Esophagus (tissue), 2 donors: Measurements from ENCODE around the gene PRICKLE1. TPM values are rescaled to one million over a fixed set of nuclear protein-coding genes. Genes with fewer than 3 reads are reported as not detected.

Experiments
- H3K27ac ChIP-seq, 2 donors: one replicate each; pipeline ENCODE4 v1.5.1; 2013; ENCODE audit warnings: low read depth in 2 of 2, mild to moderate bottlenecking in 2 of 2, inconsistent platforms in 1 of 2, low read length in 1 of 2, moderate library complexity in 1 of 2
- H3K27me3 ChIP-seq, 2 donors: one replicate each; pipeline ENCODE4 v1.6.1; 2013; ENCODE audit warnings: low read length in 2 of 2, control low read depth in 1 of 2, mild to moderate bottlenecking in 1 of 2; ENCODE audit not compliant: insufficient read depth in 2 of 2, control insufficient read depth in 1 of 2
- H3K36me3 ChIP-seq, 2 donors: one replicate each; pipeline ENCODE4 v1.6.1; 2013; ENCODE audit warnings: low read length in 1 of 2; ENCODE audit not compliant: control insufficient read depth in 2 of 2, insufficient read depth in 2 of 2
- H3K4me1 ChIP-seq, 2 donors: one replicate each; pipeline ENCODE4 v1.6.1; 2013; ENCODE audit warnings: low read length in 1 of 2; ENCODE audit not compliant: control insufficient read depth in 2 of 2, insufficient read depth in 2 of 2
- H3K4me3 ChIP-seq, 2 donors: one replicate each; pipeline ENCODE4 v1.5.1; 2013; ENCODE audit warnings: low read length in 2 of 2, mild to moderate bottlenecking in 2 of 2, low read depth in 1 of 2, moderate library complexity in 1 of 2
- H3K9me3 ChIP-seq, 2 donors: one replicate each; pipeline ENCODE4 v1.6.1; 2013; ENCODE audit warnings: mild to moderate bottlenecking in 2 of 2, low read depth in 1 of 2, low read length in 1 of 2, moderate library complexity in 1 of 2; ENCODE audit not compliant: control insufficient read depth in 2 of 2, insufficient read depth in 1 of 2
- WGBS, 2 donors: extraction: QIAGEN DNeasy Blood & Tissue Kit; methylation state at CpG; one replicate each; pipeline ENCODE4 v1.1.7; 2013; 5-methylcytosine and 5-hydroxymethylcytosine counted together
- polyA plus RNA-seq, 2 donors: library from polyadenylated mRNA; stranded (reverse); fragments of 200-250 nt; gene quantifications; one replicate each; pipeline ENCODE4 v1.2.3, GENCODE V29; 2013
- donor health status: healthy with polysubstance abuse.
- donor health status: Bipolar disorder and iron deficiency.

Gene PRICKLE1
- polyA plus RNA-seq, 2 donors, result 0.45 to 0.91 TPM

DNA sequence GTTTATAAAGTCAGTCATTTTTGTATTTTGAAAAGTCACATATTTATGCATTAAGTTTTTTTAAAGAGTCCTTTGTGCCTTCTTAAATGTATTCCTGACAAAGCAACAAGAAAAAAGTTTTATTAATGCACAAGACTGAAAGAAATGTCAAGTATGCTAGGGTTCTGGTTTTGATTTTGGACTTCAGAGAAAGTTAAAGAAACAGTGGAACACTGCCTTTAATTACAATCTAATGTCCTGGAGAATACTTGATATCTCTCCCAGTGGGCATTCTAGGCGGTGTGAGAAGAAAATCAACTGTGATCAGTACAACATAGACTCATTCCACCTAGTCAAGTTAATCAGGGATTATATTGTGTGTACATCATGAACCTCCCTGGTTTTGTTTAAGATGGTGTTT lies 49.9 kb downstream of the PRICKLE1 start:
- H3K27me3 ChIP-seq, result no peaks in the 10 kb centered on the region
- no peaks in the 10 kb centered on the region for H3K4me1 ChIP-seq
- H3K9me3 ChIP-seq, result no peaks in the 10 kb centered on the region
- H3K36me3 ChIP-seq, result no peaks in the 10 kb centered on the region
- 65 to 83% methylated on average over 1 of the region's 1 CpG for WGBS, 2 donors
- no peak overlapping the region for H3K4me3 ChIP-seq
- H3K27ac ChIP-seq, result no peak overlapping the region

DNA sequence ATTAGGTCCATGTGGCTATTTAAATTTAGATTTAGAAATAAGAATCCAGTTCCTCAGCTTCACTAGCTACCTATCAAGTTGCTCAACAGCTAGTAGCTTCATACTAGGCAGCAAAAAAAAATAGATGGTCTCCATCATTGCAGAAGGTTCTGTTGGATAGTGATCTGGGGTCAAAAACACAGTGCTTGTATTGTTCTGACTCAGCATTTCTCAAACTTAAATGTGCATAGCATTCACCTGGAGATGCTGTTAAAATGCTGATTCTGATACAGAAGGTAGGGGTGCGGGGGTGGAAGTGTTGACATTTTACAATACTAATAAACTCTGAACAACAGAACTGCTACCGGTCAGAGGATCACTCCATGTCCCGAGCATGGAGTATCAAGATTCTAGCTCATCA lies 51.3 kb downstream of the PRICKLE1 start:
- Histone ChIP-seq H3K4me3 (no peak overlapping the region), H3K27me3 (no peaks in the 10 kb centered on the region), H3K27ac (no peak overlapping the region), H3K36me3 (no peaks in the 10 kb centered on the region), H3K9me3 (no peaks in the 10 kb centered on the region), H3K4me1 (no peaks in the 10 kb centered on the region)
- WGBS, 2 donors, result 61 to 63% methylated on average over 3 of the region's 3 CpGs

DNA sequence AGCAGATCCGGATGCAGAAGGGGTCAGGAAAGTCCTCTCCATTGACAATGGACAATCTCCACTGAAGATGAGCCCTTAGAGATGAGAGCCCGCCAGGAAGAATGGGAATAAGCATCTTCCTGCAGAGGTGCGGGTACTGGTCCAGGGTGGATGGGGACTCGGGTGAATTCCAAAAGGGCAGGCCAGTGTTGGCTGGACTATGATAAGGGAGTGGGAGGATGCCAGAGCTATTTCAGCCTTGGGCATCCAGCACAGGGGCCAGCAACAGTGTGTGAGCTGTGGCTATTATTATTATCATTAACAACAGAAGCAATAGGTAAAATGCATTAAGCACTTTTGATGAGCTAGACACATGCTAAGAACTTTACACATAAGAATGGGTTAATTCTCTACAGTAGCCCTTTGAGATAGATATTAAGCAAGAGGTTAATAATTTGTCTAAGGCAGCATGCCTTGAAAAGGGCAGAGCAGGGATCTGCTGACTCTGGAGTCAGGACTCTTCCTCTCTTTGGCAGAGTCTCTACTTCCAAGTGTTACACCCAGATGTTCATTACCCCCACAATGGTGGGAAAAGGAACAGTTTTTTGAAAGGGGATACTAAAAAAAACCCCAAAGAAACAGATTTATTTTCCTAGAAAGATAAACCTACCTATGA lies 55.2 kb downstream of the PRICKLE1 start:
- H3K4me3 ChIP-seq, result no peak overlapping the region
- H3K4me1 ChIP-seq, result no peaks in the 10 kb centered on the region
- no peak overlapping the region for H3K27ac ChIP-seq
- H3K27me3 ChIP-seq, result no peaks in the 10 kb centered on the region
- WGBS, 2 donors, result 88 to 92% methylated on average over 4 of the region's 4 CpGs
- H3K36me3 ChIP-seq, result no peaks in the 10 kb centered on the region
- H3K9me3 ChIP-seq, result no peaks in the 10 kb centered on the region

DNA sequence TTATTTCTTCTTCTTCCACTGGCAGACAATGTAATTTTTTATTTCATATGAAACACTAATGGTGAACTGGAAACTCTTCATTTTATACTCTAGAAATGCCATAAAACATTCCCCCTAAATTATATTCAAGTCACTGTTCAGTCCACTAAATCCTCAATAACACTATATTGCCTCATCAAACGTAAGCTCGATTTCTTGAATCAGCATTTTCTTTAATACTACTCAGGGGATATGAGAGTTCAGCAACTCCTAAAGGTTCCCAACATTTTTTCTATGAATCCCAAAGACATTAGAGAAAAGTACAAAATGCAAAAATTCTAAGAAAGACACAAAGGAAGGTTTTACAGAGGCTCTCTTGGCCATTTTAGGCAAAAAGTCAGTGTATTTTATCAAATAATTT lies 59.3 kb downstream of the PRICKLE1 start:
- Histone ChIP-seq H3K9me3 (no peaks in the 10 kb centered on the region), H3K4me3 (no peak overlapping the region), H3K27me3 (no peaks in the 10 kb centered on the region), H3K4me1 (no peaks in the 10 kb centered on the region), H3K27ac (no peak overlapping the region), H3K36me3 (no peaks in the 10 kb centered on the region)
- 90 to 93% methylated on average over 2 of the region's 2 CpGs for WGBS, 2 donors

DNA sequence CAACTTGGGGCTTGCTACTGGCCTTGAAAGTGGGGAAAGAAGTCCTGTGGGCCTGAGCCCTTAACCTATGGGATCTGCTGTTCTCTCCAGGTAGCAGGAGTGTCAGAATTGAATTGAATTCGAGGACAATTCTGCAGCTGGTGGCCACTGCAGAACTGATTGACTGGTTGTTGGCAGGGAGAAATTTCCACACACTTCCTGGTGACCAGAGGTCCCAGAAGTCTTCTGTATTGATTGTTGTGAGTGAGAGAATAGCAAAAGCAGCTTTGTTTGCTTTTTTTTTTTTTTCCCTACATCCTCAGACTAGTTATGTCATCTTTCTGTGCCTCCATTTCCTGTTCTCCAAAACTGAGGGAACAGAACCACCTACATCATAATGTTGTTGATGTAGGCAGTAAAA lies 64.1 kb downstream of the PRICKLE1 start:
- Histone ChIP-seq H3K27me3 (no peaks in the 10 kb centered on the region), H3K9me3 (no peaks in the 10 kb centered on the region)
- WGBS, 2 donors, result 66 to 79% methylated on average over 1 of the region's 1 CpG

DNA sequence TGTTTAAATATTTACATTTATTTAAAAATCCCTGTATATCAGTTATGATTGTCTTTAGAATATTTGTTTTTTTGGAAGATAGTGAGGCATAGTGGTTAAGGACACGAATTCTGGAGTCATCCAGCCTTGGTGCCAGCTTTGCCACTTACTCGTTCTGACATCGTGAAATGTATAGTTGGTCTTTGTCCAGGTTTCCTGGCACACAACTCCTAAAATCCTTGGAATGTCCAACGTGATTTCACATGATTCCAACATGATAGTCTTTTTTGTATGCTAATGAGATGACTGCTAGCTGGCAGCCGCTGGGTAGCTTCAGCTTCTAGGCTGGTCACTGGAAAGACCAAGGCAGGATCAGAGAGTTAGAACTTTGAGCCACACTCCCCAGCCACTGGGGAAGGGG lies 64.8 kb downstream of the PRICKLE1 start:
- 70 to 74% methylated on average over 5 of the region's 5 CpGs for WGBS, 2 donors
- Histone ChIP-seq H3K27ac (no peak overlapping the region), H3K36me3 (no peaks in the 10 kb centered on the region), H3K4me1 (peaks cover 0 to 3% of the 10 kb centered on the region in 2 donors), H3K9me3 (no peaks in the 10 kb centered on the region), H3K4me3 (no peak overlapping the region), H3K27me3 (no peaks in the 10 kb centered on the region)

More for the DNA sequence above, 64.1 kb downstream of the PRICKLE1 start:
- Histone ChIP-seq H3K36me3 (no peaks in the 10 kb centered on the region), H3K4me1 (peaks cover 0 to 3% of the 10 kb centered on the region in 2 donors), H3K27ac (no peak overlapping the region), H3K4me3 (no peak overlapping the region)

DNA sequence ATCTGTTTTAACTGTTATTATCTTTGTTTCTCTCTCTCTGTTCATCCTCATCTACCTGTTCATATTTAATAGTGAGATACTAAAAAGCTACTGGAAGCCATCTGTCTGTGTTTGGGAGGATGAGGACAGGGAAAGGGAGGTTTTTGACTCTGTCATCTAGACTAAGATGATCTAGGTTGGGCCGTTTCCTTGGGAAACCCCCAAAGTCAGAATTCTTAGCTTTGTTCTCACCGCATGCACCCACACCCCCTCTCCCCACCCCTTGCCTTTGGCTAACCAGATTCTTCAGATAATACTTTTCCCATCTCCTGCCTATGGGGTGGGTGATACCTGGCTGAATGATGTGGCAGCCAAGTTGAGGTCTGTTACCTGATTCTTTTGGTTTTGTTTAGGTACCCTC lies 73.0 kb downstream of the PRICKLE1 start:
- no peaks in the 10 kb centered on the region for H3K27me3 ChIP-seq
- peaks cover 0 to 3% of the 10 kb centered on the region in 2 donors for H3K9me3 ChIP-seq
- WGBS, 2 donors, result 50 to 87% methylated on average over 2 of the region's 2 CpGs
- no peaks in the 10 kb centered on the region for H3K4me1 ChIP-seq
- no peak overlapping the region for H3K4me3 ChIP-seq
- H3K36me3 ChIP-seq, result no peaks in the 10 kb centered on the region
- no peak overlapping the region for H3K27ac ChIP-seq

DNA sequence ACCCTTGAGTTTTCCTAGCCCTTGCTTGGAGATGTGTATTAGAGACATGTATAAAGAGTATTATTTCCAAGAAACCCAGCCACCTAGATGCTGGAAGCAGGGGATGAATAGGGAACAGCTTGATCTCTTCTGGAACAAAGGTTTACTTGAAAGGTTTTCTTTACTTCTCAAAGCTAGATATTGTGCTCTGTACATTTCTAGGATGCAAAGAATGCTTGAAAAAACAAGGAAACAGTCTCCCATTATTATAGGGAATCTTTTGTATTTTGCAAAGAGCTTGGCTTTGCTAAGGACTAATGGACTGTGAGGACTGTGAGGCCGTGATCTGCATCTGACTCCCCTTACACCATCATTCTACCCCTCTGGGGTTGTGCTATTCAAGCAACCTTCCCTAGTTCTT lies 77.9 kb downstream of the PRICKLE1 start:
- 76 to 90% methylated on average over 1 of the region's 1 CpG for WGBS, 2 donors
- Histone ChIP-seq H3K36me3 (no peaks in the 10 kb centered on the region), H3K27me3 (no peaks in the 10 kb centered on the region), H3K4me1 (no peaks in the 10 kb centered on the region), H3K27ac (no peak overlapping the region), H3K4me3 (no peak overlapping the region), H3K9me3 (peaks cover 0 to 2% of the 10 kb centered on the region in 2 donors)

DNA sequence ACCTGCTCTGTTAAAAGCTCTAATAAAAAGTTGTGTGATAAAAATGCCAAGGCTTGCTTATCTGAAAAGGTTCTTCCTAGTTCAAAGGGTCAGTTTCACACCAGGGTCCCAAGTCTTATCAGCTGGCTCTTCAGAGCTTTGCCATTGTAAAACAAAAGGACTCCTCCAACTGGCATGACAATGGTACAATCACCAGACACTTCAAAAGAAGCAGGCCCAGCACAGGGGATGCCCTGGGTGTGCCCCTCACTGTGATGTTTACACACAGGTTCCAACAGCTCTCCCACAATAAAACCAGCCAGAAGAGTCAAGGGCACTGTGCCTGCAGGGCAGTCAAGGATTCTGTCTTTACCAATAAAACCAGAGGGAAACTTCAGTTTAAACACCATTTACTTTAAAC lies 78.7 kb downstream of the PRICKLE1 start:
- Histone ChIP-seq H3K27me3 (no peaks in the 10 kb centered on the region), H3K4me3 (no peak overlapping the region), H3K36me3 (no peaks in the 10 kb centered on the region), H3K9me3 (no peaks in the 10 kb centered on the region), H3K4me1 (no peaks in the 10 kb centered on the region), H3K27ac (no peak overlapping the region)

DNA sequence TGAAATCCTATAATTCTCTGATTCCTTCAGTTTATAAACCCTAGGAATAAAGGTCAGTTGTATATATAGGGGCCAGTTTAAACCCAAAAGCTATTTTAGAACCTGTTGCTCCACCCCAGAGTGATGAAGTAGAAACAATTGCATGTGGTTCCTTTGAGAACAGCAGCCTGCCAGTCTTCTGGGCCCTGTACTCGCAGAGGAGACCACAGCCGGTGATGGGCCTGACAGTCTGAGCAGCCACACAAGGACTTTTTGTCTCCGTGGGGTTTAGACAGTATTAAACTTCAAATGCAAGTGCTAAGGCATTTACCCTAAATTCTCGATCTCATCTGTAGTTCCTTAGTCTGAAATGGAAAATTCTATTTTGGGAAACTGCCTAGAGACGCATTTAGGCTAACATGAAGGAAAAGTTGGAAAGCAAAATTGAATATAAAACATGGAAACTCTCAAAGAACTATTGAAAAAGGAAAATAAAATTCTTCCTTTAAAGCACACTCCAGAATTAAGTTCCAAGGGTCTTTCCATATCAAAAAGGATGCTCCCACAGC lies 80.6 kb downstream of the PRICKLE1 start:
- Histone ChIP-seq H3K27ac (no peak overlapping the region), H3K4me3 (no peak overlapping the region), H3K36me3 (no peaks in the 10 kb centered on the region), H3K4me1 (no peaks in the 10 kb centered on the region), H3K27me3 (no peaks in the 10 kb centered on the region), H3K9me3 (no peaks in the 10 kb centered on the region)
- 64 to 72% methylated on average over 5 of the region's 5 CpGs for WGBS, 2 donors
